OCI-LY3 (cell line): ENCODE data around the gene RBMS3.

Source experiments
- H2AFZ ChIP-seq: fragments of 200-600, 300-600 bp; shearing (Covaris generic); 2 replicates; pipeline ENCODE4 v1.6.0; 2014; ENCODE audit warnings: antibody characterized with exemption, low read depth, low read length
- H3K27ac ChIP-seq: fragments of 200-600, 300-600 bp; sonication (generic); 2 replicates; pipeline ENCODE4 v1.5.1; 2014; ENCODE audit warnings: mild to moderate bottlenecking, low read length, moderate library complexity, mixed read lengths
- H3K27me3 ChIP-seq: fragments of 200-600, 300-600 bp; sonication (generic); 2 replicates; pipeline ENCODE4 v1.6.1; 2014; ENCODE audit warnings: low read depth, low read length, mixed read lengths
- H3K36me3 ChIP-seq: fragments of 200-600, 300-600 bp; sonication (generic); replicated peaks from 2 replicates; pipeline ENCODE3; 2014; ENCODE audit warnings: low read depth, low read length, mixed read lengths
- H3K4me1 ChIP-seq: fragments of 300-600, 200-600 bp; sonication (generic); 2 replicates; pipeline ENCODE4 v1.6.1; 2014; ENCODE audit warnings: low read length, mixed read lengths
- H3K4me2 ChIP-seq: fragments of 200-600, 300-600 bp; sonication (generic); 2 replicates; pipeline ENCODE4 v1.6.1; 2014; ENCODE audit warnings: low read length, mixed read lengths
- H3K4me3 ChIP-seq: fragments of 300-600, 200-600 bp; sonication (generic); 2 replicates; pipeline ENCODE4 v1.5.1; 2014; ENCODE audit warnings: antibody characterized with exemption, mild to moderate bottlenecking, low read length, moderate library complexity
- H3K79me2 ChIP-seq: fragments of 300-600, 200-600 bp; shearing (Covaris generic); 2 replicates; pipeline ENCODE4 v1.6.1; 2014; ENCODE audit warnings: mild to moderate bottlenecking, low read length, mixed read lengths
- H3K9ac ChIP-seq: fragments of 300-600, 200-600 bp; shearing (Covaris generic); 2 replicates; pipeline ENCODE4 v1.6.0; 2014; ENCODE audit warnings: mild to moderate bottlenecking, low read length, moderate library complexity
- H3K9me3 ChIP-seq: fragments of 200-600, 300-600 bp; shearing (Covaris generic); 2 replicates; pipeline ENCODE4 v1.6.1; 2014; ENCODE audit warnings: low read length, mixed read lengths; ENCODE audit not compliant: insufficient read depth
- H4K20me1 ChIP-seq: fragments of 200-600, 300-600 bp; sonication (generic); 2 replicates; pipeline ENCODE4 v1.6.1; 2016; ENCODE audit warnings: low read length, mixed read lengths; ENCODE audit not compliant: insufficient read depth
- EZH2phosphoT487 ChIP-seq: fragments of 200-600 bp; shearing (Covaris generic); IDR thresholded peaks from 2 replicates; pipeline ENCODE4 v1.6.1; 2018; ENCODE audit warnings: antibody characterized with exemption, mixed run types, low read depth
- TF ChIP-seq, protein P1 (sequence below): fragments of 200-600, 300-600 bp; sonication (generic); IDR thresholded peaks from 2 replicates; pipeline ENCODE4 v1.5.1; 2014; ENCODE audit warnings: antibody characterized with exemption, low read length, low read depth

Gene RBMS3

DNA sequence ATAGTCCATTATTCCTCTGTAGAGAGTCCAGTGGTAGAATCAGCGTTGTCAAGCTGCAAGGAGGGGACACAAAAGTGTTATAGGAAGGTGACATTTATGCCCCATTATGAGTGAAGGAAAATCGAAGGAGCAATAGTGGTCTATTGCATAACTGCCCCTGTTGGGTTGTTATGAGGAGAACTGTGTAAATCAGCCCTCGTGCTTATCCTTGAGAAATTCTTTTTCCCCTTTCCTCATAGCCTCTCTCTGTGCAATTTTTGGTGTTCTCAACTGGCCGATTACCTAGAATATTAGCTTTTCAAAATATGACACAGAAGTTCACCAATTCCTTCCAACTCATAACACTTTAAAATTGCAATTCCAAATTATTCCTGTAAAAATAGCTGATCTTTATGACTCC lies 286.6 kb downstream of the RBMS3 start:
- no peaks in the 10 kb centered on the region for H3K36me3 ChIP-seq
- no peak overlapping the region for H3K27ac ChIP-seq
- no peaks in the 10 kb centered on the region for H4K20me1 ChIP-seq
- no peaks in the 10 kb centered on the region for H3K4me1 ChIP-seq
- no peaks in the 10 kb centered on the region for H3K9me3 ChIP-seq
- TF ChIP-seq, protein P1, sequence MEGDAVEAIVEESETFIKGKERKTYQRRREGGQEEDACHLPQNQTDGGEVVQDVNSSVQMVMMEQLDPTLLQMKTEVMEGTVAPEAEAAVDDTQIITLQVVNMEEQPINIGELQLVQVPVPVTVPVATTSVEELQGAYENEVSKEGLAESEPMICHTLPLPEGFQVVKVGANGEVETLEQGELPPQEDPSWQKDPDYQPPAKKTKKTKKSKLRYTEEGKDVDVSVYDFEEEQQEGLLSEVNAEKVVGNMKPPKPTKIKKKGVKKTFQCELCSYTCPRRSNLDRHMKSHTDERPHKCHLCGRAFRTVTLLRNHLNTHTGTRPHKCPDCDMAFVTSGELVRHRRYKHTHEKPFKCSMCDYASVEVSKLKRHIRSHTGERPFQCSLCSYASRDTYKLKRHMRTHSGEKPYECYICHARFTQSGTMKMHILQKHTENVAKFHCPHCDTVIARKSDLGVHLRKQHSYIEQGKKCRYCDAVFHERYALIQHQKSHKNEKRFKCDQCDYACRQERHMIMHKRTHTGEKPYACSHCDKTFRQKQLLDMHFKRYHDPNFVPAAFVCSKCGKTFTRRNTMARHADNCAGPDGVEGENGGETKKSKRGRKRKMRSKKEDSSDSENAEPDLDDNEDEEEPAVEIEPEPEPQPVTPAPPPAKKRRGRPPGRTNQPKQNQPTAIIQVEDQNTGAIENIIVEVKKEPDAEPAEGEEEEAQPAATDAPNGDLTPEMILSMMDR = no peak
- TF ChIP-seq EZH2phosphoT487 = no peak
- peaks cover 17% of the 10 kb centered on the region for H3K27me3 ChIP-seq
- H3K4me3 ChIP-seq = no peak overlapping the region
- H3K4me2 ChIP-seq = no peak overlapping the region
- no peaks in the 10 kb centered on the region for H3K79me2 ChIP-seq
- H2AFZ ChIP-seq = no peak overlapping the region
- H3K9ac ChIP-seq = no peak overlapping the region

DNA sequence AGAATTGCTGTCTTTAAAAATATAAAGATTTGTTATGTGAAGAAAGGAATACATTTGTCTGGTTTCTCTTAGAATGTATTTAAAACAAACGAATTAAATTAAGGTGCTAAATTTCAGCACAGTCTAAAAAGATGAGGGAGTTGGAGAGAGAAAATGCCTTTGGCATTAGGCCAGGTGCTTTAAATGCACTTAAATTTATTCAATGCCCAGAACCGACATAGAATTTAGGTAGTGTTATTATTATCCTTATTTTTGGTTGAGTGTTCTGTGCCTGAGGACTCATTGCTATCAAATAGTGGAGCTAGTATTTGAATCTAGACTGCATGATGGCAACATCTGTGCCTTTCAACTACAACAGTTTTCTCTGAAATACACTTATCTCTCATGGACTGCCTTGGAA lies 287.5 kb downstream of the RBMS3 start:
- Histone ChIP-seq H3K4me3 (no peak overlapping the region), H2AFZ (no peak overlapping the region), H3K36me3 (no peaks in the 10 kb centered on the region), H3K9me3 (no peaks in the 10 kb centered on the region), H3K27me3 (peaks cover 17% of the 10 kb centered on the region), H3K9ac (no peak overlapping the region), H3K27ac (no peak overlapping the region), H3K4me1 (no peaks in the 10 kb centered on the region), H3K4me2 (no peak overlapping the region), H3K79me2 (no peaks in the 10 kb centered on the region), H4K20me1 (no peaks in the 10 kb centered on the region)
- TF ChIP-seq, protein P1 = no peak
- TF ChIP-seq EZH2phosphoT487 = no peak

DNA sequence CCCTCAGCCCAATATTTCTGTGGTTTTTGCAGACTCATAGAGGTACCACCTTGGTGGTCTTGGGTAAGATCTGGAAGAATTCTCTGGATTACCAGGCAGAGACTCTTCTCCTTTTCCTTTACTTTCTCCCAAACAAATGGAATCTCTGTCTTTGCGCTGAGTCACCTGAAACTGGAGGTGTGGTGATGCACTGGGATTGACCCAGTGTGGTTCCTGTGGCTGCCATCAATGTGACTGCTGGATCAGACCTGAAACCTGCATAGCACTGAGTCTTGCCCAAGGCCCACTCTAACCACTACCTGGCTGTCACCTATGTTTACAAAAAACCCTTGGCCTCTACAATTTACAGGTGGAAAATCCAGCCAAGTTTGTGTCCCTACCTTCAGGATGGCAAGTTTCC lies 295.3 kb downstream of the RBMS3 start:
- H3K27ac ChIP-seq = no peak overlapping the region

DNA sequence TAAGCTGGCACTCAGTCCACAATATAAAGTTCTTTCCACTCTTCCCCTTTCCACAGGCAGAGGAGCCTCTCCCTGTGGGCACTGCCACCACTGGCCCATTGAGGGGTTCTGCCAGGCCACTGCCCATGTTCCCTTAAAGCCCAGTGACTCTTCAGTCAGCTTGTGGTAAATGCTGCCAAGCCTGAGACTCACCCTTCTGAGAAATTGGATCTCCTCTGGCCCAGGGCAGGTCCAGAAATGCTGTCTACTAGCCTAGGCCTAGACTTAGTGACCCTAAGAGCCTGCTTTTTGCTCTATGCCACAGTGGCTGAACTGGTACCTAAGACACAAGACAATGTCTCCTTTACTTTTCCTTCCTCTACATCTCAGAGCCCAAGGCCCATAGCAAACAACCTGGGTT lies 295.8 kb downstream of the RBMS3 start:
- H3K79me2 ChIP-seq = no peaks in the 10 kb centered on the region
- H3K4me2 ChIP-seq = no peak overlapping the region
- TF ChIP-seq EZH2phosphoT487 = no peak
- TF ChIP-seq, protein P1 = no peak
- H3K9ac ChIP-seq = no peak overlapping the region
- no peaks in the 10 kb centered on the region for H3K4me1 ChIP-seq
- no peaks in the 10 kb centered on the region for H3K27me3 ChIP-seq
- H3K4me3 ChIP-seq = no peak overlapping the region
- no peak overlapping the region for H2AFZ ChIP-seq
- no peaks in the 10 kb centered on the region for H4K20me1 ChIP-seq
- H3K9me3 ChIP-seq = no peaks in the 10 kb centered on the region
- no peaks in the 10 kb centered on the region for H3K36me3 ChIP-seq
- H3K27ac ChIP-seq = no peak overlapping the region

More for the DNA sequence above, 295.3 kb downstream of the RBMS3 start:
- Histone ChIP-seq H4K20me1 (no peaks in the 10 kb centered on the region), H3K79me2 (no peaks in the 10 kb centered on the region), H3K36me3 (no peaks in the 10 kb centered on the region), H3K9ac (no peak overlapping the region), H2AFZ (no peak overlapping the region), H3K4me1 (no peaks in the 10 kb centered on the region), H3K9me3 (no peaks in the 10 kb centered on the region), H3K4me2 (no peak overlapping the region), H3K4me3 (no peak overlapping the region), H3K27me3 (no peaks in the 10 kb centered on the region)
- TF ChIP-seq, protein P1 = no peak
- TF ChIP-seq EZH2phosphoT487 = no peak
